ENCODE results near the gene GYPC.

GRCh38 chr2:126700677-126701076, 44.7 kb downstream of the GYPC start:
- no peak for TF ChIP-seq CTCF (IDR thresholded peaks at IDR 0.05)
- no peak for TF ChIP-seq ZFX (IDR thresholded peaks at IDR 0.05; ENCODE audit: borderline replicate concordance)
